ENCODE measurements around the gene AICDA. TPM values are rescaled to one million over a fixed set of nuclear protein-coding genes. Genes with fewer than 3 reads are reported as not detected.
"Not testable (repeated sequence)": the region's sequence is repeated elsewhere in the genome, so short reads cannot be mapped to it uniquely, and the experiment has no call there.

AICDA gene
- total RNA-seq, 4 donors from 2014 or later = not detected

DNA sequence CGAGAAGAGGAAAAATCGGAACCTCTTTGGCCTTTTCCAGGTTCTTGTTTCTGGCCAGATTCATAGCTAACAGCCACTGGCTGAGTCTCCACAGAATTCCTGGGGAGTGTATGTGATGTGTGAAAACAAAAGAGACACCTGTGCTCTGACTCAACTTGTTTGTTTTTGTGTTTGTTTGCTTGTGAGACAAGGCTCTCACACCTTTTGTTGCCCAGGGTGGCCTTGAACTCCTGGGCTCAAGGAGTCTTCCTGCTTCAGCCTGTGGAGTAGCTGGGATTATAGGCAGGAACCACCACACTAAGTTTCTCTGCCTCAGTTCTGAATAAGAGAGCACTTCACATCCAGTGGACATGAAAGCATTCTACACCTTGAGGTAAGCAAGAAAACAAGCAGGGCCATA lies 27.3 kb upstream of the AICDA start:
- TF ChIP-seq POLR2AphosphoS5 (IDR thresholded peaks at IDR 0.05) (no peak), EP300 (IDR thresholded peaks at IDR 0.05) (no peak), POLR2A (IDR thresholded peaks at IDR 0.05) (no peak)
- TF ChIP-seq, protein P1, sequence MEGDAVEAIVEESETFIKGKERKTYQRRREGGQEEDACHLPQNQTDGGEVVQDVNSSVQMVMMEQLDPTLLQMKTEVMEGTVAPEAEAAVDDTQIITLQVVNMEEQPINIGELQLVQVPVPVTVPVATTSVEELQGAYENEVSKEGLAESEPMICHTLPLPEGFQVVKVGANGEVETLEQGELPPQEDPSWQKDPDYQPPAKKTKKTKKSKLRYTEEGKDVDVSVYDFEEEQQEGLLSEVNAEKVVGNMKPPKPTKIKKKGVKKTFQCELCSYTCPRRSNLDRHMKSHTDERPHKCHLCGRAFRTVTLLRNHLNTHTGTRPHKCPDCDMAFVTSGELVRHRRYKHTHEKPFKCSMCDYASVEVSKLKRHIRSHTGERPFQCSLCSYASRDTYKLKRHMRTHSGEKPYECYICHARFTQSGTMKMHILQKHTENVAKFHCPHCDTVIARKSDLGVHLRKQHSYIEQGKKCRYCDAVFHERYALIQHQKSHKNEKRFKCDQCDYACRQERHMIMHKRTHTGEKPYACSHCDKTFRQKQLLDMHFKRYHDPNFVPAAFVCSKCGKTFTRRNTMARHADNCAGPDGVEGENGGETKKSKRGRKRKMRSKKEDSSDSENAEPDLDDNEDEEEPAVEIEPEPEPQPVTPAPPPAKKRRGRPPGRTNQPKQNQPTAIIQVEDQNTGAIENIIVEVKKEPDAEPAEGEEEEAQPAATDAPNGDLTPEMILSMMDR (IDR thresholded peaks at IDR 0.05) = no peak

GRCh38 chr12:8638951-8639350 lies 26.3 kb upstream of the AICDA start:
- ATAC-seq = no peak
- H3K36me3 ChIP-seq = no peaks in the 10 kb centered on the region
- no peaks in the 10 kb centered on the region for H3K4me1 ChIP-seq
- H3K4me3 ChIP-seq = no peak overlapping the region
- TF ChIP-seq, protein P1 (IDR thresholded peaks at IDR 0.05) = no peak
- no peak for TF ChIP-seq POLR2A (IDR thresholded peaks at IDR 0.05)
- H3K27ac ChIP-seq = no peak overlapping the region
- no peaks in the 10 kb centered on the region for H3K9me3 ChIP-seq
- WGBS, 2 donors (ENCODE audit: low coverage in 1 of 2) = 74 to 85% methylated on average over 4 of the region's 4 CpGs
- H3K27me3 ChIP-seq = no peaks in the 10 kb centered on the region

More for the DNA sequence above, 27.3 kb upstream of the AICDA start:
- no peaks in the 10 kb centered on the region for H3K9me3 ChIP-seq
- H3K27ac ChIP-seq = no peak overlapping the region
- no peaks in the 10 kb centered on the region for H3K27me3 ChIP-seq
- ATAC-seq = no peak
- H3K36me3 ChIP-seq = no peaks in the 10 kb centered on the region
- no peak overlapping the region for H3K4me3 ChIP-seq
- 53 to 78% methylated on average over 2 of the region's 2 CpGs for WGBS, 2 donors (ENCODE audit: low coverage in 1 of 2)
- no peaks in the 10 kb centered on the region for H3K4me1 ChIP-seq

DNA sequence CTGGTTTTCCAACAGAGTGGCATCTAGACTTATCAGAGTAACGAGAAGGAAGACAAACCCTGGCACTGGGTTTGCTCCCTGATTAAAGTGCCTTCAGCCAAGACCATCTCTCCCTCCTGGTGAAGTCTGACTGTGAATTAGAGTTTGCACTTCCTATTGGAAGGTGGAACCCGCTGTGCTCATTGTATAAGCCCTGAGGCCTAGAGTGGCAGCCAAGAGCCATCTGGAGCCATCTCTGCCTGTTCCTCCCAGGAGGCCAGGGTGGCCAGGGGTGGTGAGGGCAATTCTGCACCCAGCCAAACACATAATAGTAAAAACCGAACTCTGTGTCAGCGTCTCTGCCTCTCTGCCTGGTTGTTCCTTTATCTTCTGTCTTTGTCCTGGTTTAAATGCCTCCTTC lies 25.0 kb upstream of the AICDA start:
- Histone ChIP-seq H3K4me3 (no peak overlapping the region), H3K9me3 (no peaks in the 10 kb centered on the region), H3K27ac (no peak overlapping the region), H3K27me3 (no peaks in the 10 kb centered on the region), H3K4me1 (no peaks in the 10 kb centered on the region), H3K36me3 (no peaks in the 10 kb centered on the region)
- TF ChIP-seq POLR2AphosphoS5 (IDR thresholded peaks at IDR 0.05) = no peak
- no peak for TF ChIP-seq EP300 (IDR thresholded peaks at IDR 0.05)
- TF ChIP-seq, protein P1 (IDR thresholded peaks at IDR 0.05) = no peak
- no peak for TF ChIP-seq POLR2A (IDR thresholded peaks at IDR 0.05)
- no peak for ATAC-seq
- WGBS, 2 donors (ENCODE audit: low coverage in 1 of 2) = 87% methylated on average over 4 of the region's 4 CpGs; no CpG with 5 or more reads in 1 of the 2 donors

GRCh38 chr12:8637244-8637643 lies 24.6 kb upstream of the AICDA start:
- H3K9me3 ChIP-seq = no peaks in the 10 kb centered on the region

DNA sequence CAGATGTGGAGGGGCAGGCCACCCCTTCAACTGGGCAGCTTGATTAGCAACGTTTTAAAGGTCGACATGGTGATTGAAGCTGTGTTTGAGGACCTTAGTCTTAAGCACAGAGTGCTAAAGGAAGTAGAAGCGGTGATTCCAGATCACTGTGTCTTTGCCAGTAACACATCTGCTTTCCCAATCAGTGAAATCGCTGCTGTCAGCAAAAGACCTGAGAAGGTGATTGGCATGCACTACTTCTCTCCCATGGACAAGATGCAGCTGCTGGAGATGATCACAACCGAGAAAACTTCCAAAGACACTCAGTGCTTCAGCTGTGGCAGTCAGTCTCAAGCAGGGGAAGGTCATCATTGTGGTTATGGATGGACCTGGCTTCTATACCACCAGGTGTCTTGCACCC lies 23.9 kb upstream of the AICDA start:
- H3K9me3 ChIP-seq = no peaks in the 10 kb centered on the region
- H3K4me1 ChIP-seq = no peaks in the 10 kb centered on the region
- H3K27ac ChIP-seq = no peak overlapping the region
- no peak for ATAC-seq
- 32 to 60% methylated on average over 1 to 2 of the region's 5 CpGs for WGBS, 2 donors (ENCODE audit: low coverage in 1 of 2)
- TF ChIP-seq POLR2AphosphoS5 (IDR thresholded peaks at IDR 0.05) (no peak), POLR2A (IDR thresholded peaks at IDR 0.05) (no peak), EP300 (IDR thresholded peaks at IDR 0.05) (no peak)
- TF ChIP-seq, protein P1 (IDR thresholded peaks at IDR 0.05) = no peak
- no peaks in the 10 kb centered on the region for H3K27me3 ChIP-seq
- no peak overlapping the region for H3K4me3 ChIP-seq
- H3K36me3 ChIP-seq = no peaks in the 10 kb centered on the region

More at GRCh38 chr12:8637244-8637643, 24.6 kb upstream of the AICDA start:
- no peak for TF ChIP-seq POLR2A (IDR thresholded peaks at IDR 0.05)
- TF ChIP-seq EP300 (IDR thresholded peaks at IDR 0.05) = no peak
- TF ChIP-seq POLR2AphosphoS5 (IDR thresholded peaks at IDR 0.05) = no peak
- TF ChIP-seq, protein P1 (IDR thresholded peaks at IDR 0.05) = no peak
- Histone ChIP-seq H3K4me3 (no peak overlapping the region), H3K4me1 (no peaks in the 10 kb centered on the region), H3K27ac (no peak overlapping the region), H3K36me3 (no peaks in the 10 kb centered on the region), H3K27me3 (no peaks in the 10 kb centered on the region)
- ATAC-seq = no peak
- 80% methylated on average over 1 of the region's 7 CpGs; no CpG with 5 or more reads in 1 of the 2 donors for WGBS, 2 donors (ENCODE audit: low coverage in 1 of 2)

- not testable (repeated sequence) for H3K27ac ChIP-seq, H3K9me3 ChIP-seq, H3K4me3 ChIP-seq, H3K4me1 ChIP-seq, H3K36me3 ChIP-seq, ATAC-seq, H3K27me3 ChIP-seq
- WGBS, 2 donors (ENCODE audit: low coverage in 1 of 2) = 32 to 40% methylated on average over 3 to 6 of the region's 8 CpGs
Measured at GRCh38 chr12:8636007-8636346, 23.3 kb upstream of the AICDA start.

DNA sequence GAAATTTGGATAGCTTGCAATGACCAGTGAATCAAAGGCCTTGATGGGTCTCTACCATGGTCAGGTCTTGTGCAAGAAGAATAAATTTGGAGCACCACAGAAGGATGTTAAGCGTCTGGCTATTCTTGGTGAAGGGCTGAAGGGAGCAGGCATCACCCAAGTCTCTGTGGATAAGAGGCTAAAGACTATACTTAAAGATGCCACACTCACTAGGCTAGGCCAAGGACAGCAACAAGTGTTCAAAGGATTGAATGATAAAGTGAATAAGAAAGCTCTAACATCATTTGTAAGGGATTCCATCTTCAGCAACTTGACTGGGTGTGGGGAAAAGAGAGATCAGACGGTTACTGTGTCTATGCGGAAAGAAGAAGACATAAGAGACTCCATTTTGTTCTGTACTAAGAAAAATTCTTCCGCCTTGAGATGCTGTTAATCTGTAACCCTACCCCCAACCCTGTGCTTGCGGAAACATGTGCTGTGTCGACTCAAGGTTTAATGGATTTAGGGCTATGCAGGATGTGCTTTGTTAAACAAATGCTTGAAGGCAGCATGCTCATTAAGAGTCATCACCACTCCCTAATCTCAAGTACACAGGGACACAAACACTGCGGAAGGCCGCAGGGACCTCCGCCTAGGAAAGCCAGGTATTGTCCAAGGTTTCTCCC lies 22.8 kb upstream of the AICDA start:
- H3K4me1 ChIP-seq, H3K27ac ChIP-seq, H3K9me3 ChIP-seq, ATAC-seq, H3K4me3 ChIP-seq, H3K27me3 ChIP-seq, H3K36me3 ChIP-seq: not testable (repeated sequence)
- 52 to 78% methylated on average over 5 to 6 of the region's 9 CpGs for WGBS, 2 donors (ENCODE audit: low coverage in 1 of 2)

All from gastroesophageal sphincter (tissue), 4 donors.